Hepatocyte (in vitro differentiated cells): Measurements from ENCODE around the gene ITPKB.

Experiments
- CTCF ChIP-seq: fragments of 200-600 bp; sonication (generic); IDR thresholded peaks from 2 replicates; pipeline ENCODE4 v1.5.1; 2016; ENCODE audit warnings: antibody characterized with exemption, mild to moderate bottlenecking; ENCODE audit not compliant: poor library complexity
- EZH2 ChIP-seq: fragments of 200-600 bp; sonication (generic); IDR thresholded peaks from 2 replicates; pipeline ENCODE4 v1.6.1; 2016; ENCODE audit warnings: antibody characterized with exemption, mild to moderate bottlenecking, borderline replicate concordance

GRCh38 chr1:226754097-226754496 is 15.0 kb upstream of the ITPKB start:
- TF ChIP-seq CTCF (no peak), EZH2 (no peak)
